Left ventricle myocardium inferior (tissue), 1 donor: ENCODE results near the gene PEX16. TPM values are rescaled to one million over a fixed set of nuclear protein-coding genes. Genes with fewer than 3 reads are reported as not detected.
A peak's percentile ranks its signal among the peaks of the same experiment; 100 is the strongest.

ENCODE experiments used
- DNase-seq: peaks from one replicate; pipeline ENCODE4 v3.0.0-alpha.2; 2020
- H3K27ac ChIP-seq: fragments of 200-600 bp; replicated peaks from 2 replicates; pipeline ENCODE4 v1.8.0; 2021
- H3K27me3 ChIP-seq: fragments of 200-600 bp; 2 replicates; pipeline ENCODE4 v1.8.0; 2021; ENCODE audit warnings: low read depth
- H3K36me3 ChIP-seq: fragments of 200-600 bp; 2 replicates; pipeline ENCODE4 v1.8.0; 2021
- H3K4me1 ChIP-seq: fragments of 200-600 bp; 2 replicates; pipeline ENCODE4 v1.8.0; 2021
- H3K4me3 ChIP-seq: fragments of 200-600 bp; 2 replicates; pipeline ENCODE4 v1.8.0; 2021; ENCODE audit warnings: mild to moderate bottlenecking, moderate library complexity
- H3K9me3 ChIP-seq: fragments of 200-600 bp; replicated peaks from 2 replicates; pipeline ENCODE4 v1.8.0; 2021
- intact Hi-C: fragments of 100-400 bp; cut with micrococcal nuclease; formaldehyde crosslinking; loops from one replicate; pipeline ENCODE4 v1.11.0; 2022
- total RNA-seq: library from RNA; stranded (reverse); fragmentation: NEBNext Ultra II Directional; extraction: Animal tissue kit (Norgen Biotek cat#: 25700); gene quantifications from one replicate; pipeline ENCODE4 v1.2.1, GENCODE V29; 2021
- TF ChIP-seq, protein P1 (sequence below): fragments of 200-600 bp; IDR thresholded peaks from 2 replicates; pipeline ENCODE4 v1.8.0; 2021; ENCODE audit warnings: antibody characterized with exemption, mild to moderate bottlenecking, borderline replicate concordance
- donor health status: DM: no; HTN: yes; CAD: no; lungs with severe emphysema.

Gene PEX16
- total RNA-seq, 1 donor from 2014 or later, result 10.9 TPM

DNA sequence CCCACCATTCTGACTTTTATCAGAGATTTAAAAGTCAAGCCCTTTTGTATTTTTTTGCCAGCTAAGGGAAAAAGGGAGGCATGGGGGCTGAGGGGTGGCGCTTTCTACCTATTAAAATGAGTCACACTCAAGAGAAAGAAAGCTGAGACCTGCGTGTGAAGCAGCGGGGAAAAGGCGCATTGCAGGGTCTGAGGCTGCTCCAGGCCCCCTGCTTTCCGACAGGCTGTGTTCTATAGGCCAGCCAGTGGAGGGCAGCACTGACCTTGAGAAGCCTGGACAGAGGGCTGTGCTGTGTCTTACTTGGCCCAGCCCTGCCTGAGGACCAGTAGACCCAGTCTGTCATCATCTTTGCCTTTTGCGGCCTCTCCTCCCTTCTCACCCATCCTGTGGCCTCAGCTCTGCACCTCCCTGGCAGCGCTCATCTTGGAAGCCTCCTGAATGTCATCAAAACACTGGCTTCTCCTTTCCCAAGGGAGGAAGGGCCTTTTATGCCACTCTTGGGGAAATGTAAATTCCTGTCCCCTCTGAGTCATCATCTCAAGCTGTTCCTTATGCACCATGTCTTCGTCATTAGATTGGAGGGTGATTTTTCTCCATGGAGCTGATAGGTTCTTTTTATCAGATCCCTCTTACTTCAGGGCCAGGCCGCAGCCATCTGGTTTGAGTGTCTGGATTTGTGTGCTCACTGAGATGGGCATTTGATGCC is 44.9 kb downstream of the PEX16 start:
- Histone ChIP-seq H3K27me3 (no peaks in the 10 kb centered on the region), H3K27ac (no peak overlapping the region), H3K36me3 (peaks cover 95% of the 10 kb centered on the region), H3K9me3 (no peaks in the 10 kb centered on the region), H3K4me3 (no peak overlapping the region), H3K4me1 (peaks cover 16% of the 10 kb centered on the region)
- no peak for DNase-seq
- intact Hi-C loops, result no loop called here
- TF ChIP-seq, protein P1, sequence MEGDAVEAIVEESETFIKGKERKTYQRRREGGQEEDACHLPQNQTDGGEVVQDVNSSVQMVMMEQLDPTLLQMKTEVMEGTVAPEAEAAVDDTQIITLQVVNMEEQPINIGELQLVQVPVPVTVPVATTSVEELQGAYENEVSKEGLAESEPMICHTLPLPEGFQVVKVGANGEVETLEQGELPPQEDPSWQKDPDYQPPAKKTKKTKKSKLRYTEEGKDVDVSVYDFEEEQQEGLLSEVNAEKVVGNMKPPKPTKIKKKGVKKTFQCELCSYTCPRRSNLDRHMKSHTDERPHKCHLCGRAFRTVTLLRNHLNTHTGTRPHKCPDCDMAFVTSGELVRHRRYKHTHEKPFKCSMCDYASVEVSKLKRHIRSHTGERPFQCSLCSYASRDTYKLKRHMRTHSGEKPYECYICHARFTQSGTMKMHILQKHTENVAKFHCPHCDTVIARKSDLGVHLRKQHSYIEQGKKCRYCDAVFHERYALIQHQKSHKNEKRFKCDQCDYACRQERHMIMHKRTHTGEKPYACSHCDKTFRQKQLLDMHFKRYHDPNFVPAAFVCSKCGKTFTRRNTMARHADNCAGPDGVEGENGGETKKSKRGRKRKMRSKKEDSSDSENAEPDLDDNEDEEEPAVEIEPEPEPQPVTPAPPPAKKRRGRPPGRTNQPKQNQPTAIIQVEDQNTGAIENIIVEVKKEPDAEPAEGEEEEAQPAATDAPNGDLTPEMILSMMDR, result peak; percentile 73

DNA sequence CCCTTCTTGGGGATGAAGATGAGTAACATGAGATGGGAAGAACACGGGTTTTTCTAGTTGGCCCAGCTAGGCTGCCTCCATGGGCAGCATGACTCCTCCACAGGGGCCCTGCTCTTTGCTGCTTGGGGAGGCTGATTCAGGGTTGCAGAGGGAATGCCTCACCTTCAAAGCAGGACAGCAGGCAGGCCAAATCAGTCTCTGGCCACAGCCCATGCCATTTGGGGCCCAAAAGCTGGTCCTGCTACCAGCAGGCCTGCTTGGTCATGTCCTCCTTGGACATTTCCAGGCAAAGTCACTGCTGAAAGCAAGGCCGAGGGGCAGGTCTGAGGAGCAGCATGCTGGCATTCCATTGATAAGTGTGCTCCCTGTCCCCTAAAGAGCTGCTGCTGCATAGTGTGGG is 46.0 kb downstream of the PEX16 start:
- Histone ChIP-seq H3K36me3 (peaks cover 95% of the 10 kb centered on the region), H3K27me3 (no peaks in the 10 kb centered on the region), H3K9me3 (no peaks in the 10 kb centered on the region), H3K4me1 (peaks cover 13% of the 10 kb centered on the region), H3K4me3 (no peak overlapping the region), H3K27ac (no peak overlapping the region)
- DNase-seq, result no peak
- TF ChIP-seq, protein P1, result no peak
- intact Hi-C loops, result no loop called here

DNA sequence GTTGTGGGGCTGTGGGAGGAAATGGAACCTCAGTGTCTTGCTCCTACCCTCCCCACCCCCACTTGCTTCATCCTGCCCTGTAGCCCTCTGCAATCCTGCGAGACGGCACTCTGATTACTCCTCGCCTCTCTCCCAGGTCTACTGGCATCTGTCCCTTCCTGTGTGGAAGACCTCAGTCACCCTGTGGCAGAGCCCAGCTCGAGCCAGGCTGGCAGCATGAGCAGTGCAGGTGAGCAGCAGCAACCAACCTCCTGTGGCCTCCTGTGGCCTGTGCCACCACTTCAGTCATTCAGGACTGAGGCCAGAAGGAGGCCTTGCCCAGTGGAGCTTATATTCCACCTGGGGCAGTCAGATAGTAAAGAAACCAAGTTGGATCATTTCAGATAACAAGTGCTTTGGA is 47.0 kb downstream of the PEX16 start:
- H3K36me3 ChIP-seq, result peaks cover 99% of the 10 kb centered on the region
- no peak overlapping the region for H3K27ac ChIP-seq
- H3K4me1 ChIP-seq, result peaks cover 4% of the 10 kb centered on the region
- intact Hi-C loops, result no loop called here
- DNase-seq, result no peak
- no peaks in the 10 kb centered on the region for H3K27me3 ChIP-seq
- H3K9me3 ChIP-seq, result no peaks in the 10 kb centered on the region
- H3K4me3 ChIP-seq, result no peak overlapping the region
- TF ChIP-seq, protein P1, result no peak

DNA sequence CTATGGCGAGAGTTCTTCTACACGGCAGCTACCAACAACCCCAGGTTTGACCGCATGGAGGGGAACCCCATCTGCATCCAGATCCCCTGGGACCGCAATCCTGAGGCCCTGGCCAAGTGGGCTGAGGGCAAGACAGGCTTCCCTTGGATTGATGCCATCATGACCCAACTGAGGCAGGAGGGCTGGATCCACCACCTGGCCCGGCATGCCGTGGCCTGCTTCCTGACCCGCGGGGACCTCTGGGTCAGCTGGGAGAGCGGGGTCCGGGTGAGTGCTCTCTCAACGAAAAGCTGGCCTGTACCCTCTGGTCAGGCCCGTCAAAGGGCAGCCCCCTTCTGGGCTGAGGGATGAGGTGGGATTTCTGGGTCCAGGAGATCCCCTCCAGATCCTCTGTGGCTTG is 48.1 kb downstream of the PEX16 start:
- TF ChIP-seq, protein P1, result no peak
- DNase-seq, result no peak
- no peak overlapping the region for H3K27ac ChIP-seq
- H3K4me1 ChIP-seq, result no peaks in the 10 kb centered on the region
- H3K4me3 ChIP-seq, result no peak overlapping the region
- no peaks in the 10 kb centered on the region for H3K9me3 ChIP-seq
- H3K27me3 ChIP-seq, result no peaks in the 10 kb centered on the region
- intact Hi-C loops, result no loop called here
- H3K36me3 ChIP-seq, result peaks cover 99% of the 10 kb centered on the region

DNA sequence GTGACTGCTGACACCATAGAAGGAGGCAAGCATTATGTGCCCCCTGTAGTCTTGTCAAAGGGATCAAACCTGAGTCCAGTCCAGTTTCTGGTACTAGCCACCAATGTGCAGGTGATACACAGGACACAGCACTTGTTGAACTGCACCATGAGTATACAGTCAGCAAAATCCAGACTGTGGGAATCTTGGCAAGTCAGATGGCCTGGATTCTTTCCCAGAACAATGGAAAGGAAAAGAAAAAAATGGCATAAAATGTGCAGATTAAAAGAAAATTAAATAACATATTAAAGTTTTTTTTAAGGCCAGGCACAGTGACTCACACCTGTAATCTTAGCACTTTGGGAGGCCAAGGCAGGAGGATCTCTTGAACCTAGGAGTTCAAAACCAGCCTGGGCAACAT is 53.6 kb downstream of the PEX16 start:
- DNase-seq, result no peak
- Histone ChIP-seq H3K27me3 (no peaks in the 10 kb centered on the region), H3K4me3 (no peak overlapping the region), H3K4me1 (peaks cover 37% of the 10 kb centered on the region), H3K9me3 (no peaks in the 10 kb centered on the region), H3K36me3 (peaks cover 90% of the 10 kb centered on the region), H3K27ac (peak overlapping the region; percentile 20)
- TF ChIP-seq, protein P1, result no peak
- intact Hi-C loops, result no loop called here
